Astrocyte (in vitro differentiated cells and primary cell): ENCODE results near the gene PRRT4. TPM values are rescaled to one million over a fixed set of nuclear protein-coding genes. Genes with fewer than 3 reads are reported as not detected.

Experiments
- DNase-seq: peaks from one replicate; pipeline ENCODE4 v3.0.0-alpha.2; 2010; ENCODE audit warnings: low read depth
- FAIRE-seq: peaks from 2 replicates; lab custom pipeline; 2011; peaks lifted over from hg19 to GRCh38; lab: Jason Lieb, UNC
- H2AFZ ChIP-seq: 2 replicates; pipeline ENCODE4 v1.6.0; 2012; ENCODE audit warnings: low read depth, low read length, inconsistent platforms
- H3K27ac ChIP-seq: 2 replicates; pipeline ENCODE4 v1.5.1; 2011; ENCODE audit warnings: low read depth, low read length, inconsistent platforms
- H3K27me3 ChIP-seq: 2 replicates; pipeline ENCODE4 v1.6.0; 2011; ENCODE audit warnings: low read length, inconsistent platforms; ENCODE audit not compliant: insufficient read depth
- H3K36me3 ChIP-seq: 2 replicates; pipeline ENCODE4 v1.5.1; 2011; ENCODE audit warnings: low read length, inconsistent platforms; ENCODE audit not compliant: insufficient read depth
- H3K4me1 ChIP-seq: 2 replicates; pipeline ENCODE4 v1.5.1; 2011; ENCODE audit warnings: low read length, inconsistent platforms; ENCODE audit not compliant: insufficient read depth
- H3K4me2 ChIP-seq: 2 replicates; pipeline ENCODE4 v1.6.0; 2012; ENCODE audit warnings: low read length, inconsistent platforms
- H3K4me3 ChIP-seq: 2 replicates; pipeline ENCODE4 v1.5.1; 2011; ENCODE audit warnings: low read depth, mild to moderate bottlenecking, low read length, inconsistent platforms; ENCODE audit not compliant: insufficient read depth
- H3K79me2 ChIP-seq: 2 replicates; pipeline ENCODE4 v1.6.0; 2012; ENCODE audit warnings: mild to moderate bottlenecking, low read length, inconsistent platforms; ENCODE audit not compliant: insufficient read depth
- H3K9ac ChIP-seq: 2 replicates; pipeline ENCODE4 v1.6.0; 2012; ENCODE audit warnings: mild to moderate bottlenecking, low read length, inconsistent platforms
- H3K9me3 ChIP-seq: 2 replicates; pipeline ENCODE4 v1.5.1; 2012; ENCODE audit warnings: low read depth, mild to moderate bottlenecking, low read length, inconsistent platforms; ENCODE audit not compliant: insufficient read depth
- H4K20me1 ChIP-seq: 2 replicates; pipeline ENCODE4 v1.6.0; 2012; ENCODE audit warnings: low read length, inconsistent platforms; ENCODE audit not compliant: insufficient read depth
- H3K27ac Mint-ChIP-seq: one replicate; pipeline ENCODE4 v1.8.0; 2021; ENCODE audit warnings: mild to moderate bottlenecking, mixed read lengths; ENCODE audit not compliant: unreplicated experiment
- H3K27me3 Mint-ChIP-seq: one replicate; pipeline ENCODE4 v1.8.0; 2021; ENCODE audit warnings: low read depth, mixed read lengths; ENCODE audit not compliant: unreplicated experiment
- H3K36me3 Mint-ChIP-seq: one replicate; pipeline ENCODE4 v1.8.0; 2021; ENCODE audit warnings: low read depth, mixed read lengths; ENCODE audit not compliant: unreplicated experiment
- H3K4me1 Mint-ChIP-seq: one replicate; pipeline ENCODE4 v1.8.0; 2021; ENCODE audit warnings: low read depth, mixed read lengths; ENCODE audit not compliant: unreplicated experiment
- H3K4me3 Mint-ChIP-seq: one replicate; pipeline ENCODE4 v1.8.0; 2021; ENCODE audit warnings: mild to moderate bottlenecking, moderate library complexity, mixed read lengths; ENCODE audit not compliant: unreplicated experiment
- H3K9me3 Mint-ChIP-seq: one replicate; pipeline ENCODE4 v1.8.0; 2021; ENCODE audit warnings: mild to moderate bottlenecking, mixed read lengths; ENCODE audit not compliant: unreplicated experiment
- CTCF ChIP-seq: IDR thresholded peaks from 2 replicates; pipeline ENCODE4 v1.5.1; 2011; ENCODE audit warnings: low read depth, mild to moderate bottlenecking, inconsistent platforms, low read length, moderate library complexity; ENCODE audit not compliant: insufficient read depth
- EZH2 ChIP-seq: IDR thresholded peaks from 2 replicates; pipeline ENCODE4 v1.6.1; 2012; ENCODE audit warnings: mild to moderate bottlenecking, low read length, inconsistent platforms; ENCODE audit not compliant: insufficient read depth
- total RNA-seq: library from RNA; stranded (reverse); gene quantifications from 2 replicates; pipeline ENCODE4 v1.2.1, GENCODE V29; 2021

PRRT4 gene
- total RNA-seq, 1 donor from 2014 or later = 0.93 TPM

- TF ChIP-seq EZH2 (no peak), CTCF (no peak)
- peaks cover 55% of the 10 kb centered on the region for H3K27me3 ChIP-seq
- Mint-ChIP-seq H3K27ac (no peak overlapping the region), H3K36me3 (no peaks in the 10 kb centered on the region), H3K4me1 (peaks cover 5% of the 10 kb centered on the region), H3K27me3 (peaks cover 56% of the 10 kb centered on the region), H3K9me3 (no peaks in the 10 kb centered on the region), H3K4me3 (no peak overlapping the region)
- H3K4me3 ChIP-seq = no peak overlapping the region
- no peak overlapping the region for H2AFZ ChIP-seq
- H3K4me1 ChIP-seq = no peaks in the 10 kb centered on the region
- FAIRE-seq = no peak
- H3K9me3 ChIP-seq = no peaks in the 10 kb centered on the region
- no peak overlapping the region for H3K27ac ChIP-seq
- H3K9ac ChIP-seq = no peak overlapping the region
- H3K79me2 ChIP-seq = no peaks in the 10 kb centered on the region
- H3K4me2 ChIP-seq = no peak overlapping the region
- peaks cover 8% of the 10 kb centered on the region for H4K20me1 ChIP-seq
- H3K36me3 ChIP-seq = no peaks in the 10 kb centered on the region
- DNase-seq = no peak
Measured at GRCh38 chr7:128366986-128367385, 5.5 kb upstream of the PRRT4 start.

GRCh38 chr7:128366300-128366699 lies 4.8 kb upstream of the PRRT4 start:
- Mint-ChIP-seq H3K4me1 (peaks cover 5% of the 10 kb centered on the region), H3K27me3 (peaks cover 59% of the 10 kb centered on the region), H3K9me3 (no peaks in the 10 kb centered on the region), H3K4me3 (no peak overlapping the region), H3K36me3 (no peaks in the 10 kb centered on the region), H3K27ac (no peak overlapping the region)
- Histone ChIP-seq H3K4me2 (no peak overlapping the region), H3K9me3 (no peaks in the 10 kb centered on the region), H3K4me1 (no peaks in the 10 kb centered on the region), H3K9ac (no peak overlapping the region), H3K27ac (no peak overlapping the region), H3K4me3 (no peak overlapping the region), H4K20me1 (peaks cover 9% of the 10 kb centered on the region), H2AFZ (no peak overlapping the region), H3K79me2 (no peaks in the 10 kb centered on the region), H3K36me3 (no peaks in the 10 kb centered on the region), H3K27me3 (peaks cover 58% of the 10 kb centered on the region)
- no peak for DNase-seq
- TF ChIP-seq CTCF = no peak
- TF ChIP-seq EZH2 = no peak
- no peak for FAIRE-seq

- H3K27me3 Mint-ChIP-seq = peaks cover 64% of the 10 kb centered on the region
- peaks cover 11% of the 10 kb centered on the region for H3K4me1 Mint-ChIP-seq
Measured at GRCh38 chr7:128365432-128365831, 3.9 kb upstream of the PRRT4 start.

More at GRCh38 chr7:128365432-128365831, 3.9 kb upstream of the PRRT4 start:
- no peak for DNase-seq
- FAIRE-seq = no peak
- Histone ChIP-seq H3K27ac (no peak overlapping the region), H3K9me3 (no peaks in the 10 kb centered on the region), H3K4me1 (peaks cover 8% of the 10 kb centered on the region), H3K36me3 (no peaks in the 10 kb centered on the region), H2AFZ (no peak overlapping the region), H4K20me1 (peaks cover 9% of the 10 kb centered on the region), H3K4me3 (no peak overlapping the region), H3K4me2 (no peak overlapping the region), H3K27me3 (peaks cover 65% of the 10 kb centered on the region), H3K79me2 (no peaks in the 10 kb centered on the region), H3K9ac (no peak overlapping the region)
- TF ChIP-seq CTCF (no peak), EZH2 (no peak)
- no peaks in the 10 kb centered on the region for H3K9me3 Mint-ChIP-seq
- H3K36me3 Mint-ChIP-seq = no peaks in the 10 kb centered on the region
- H3K27ac Mint-ChIP-seq = no peak overlapping the region
- no peak overlapping the region for H3K4me3 Mint-ChIP-seq
